Measurements from ENCODE around the gene CSPG4.

CSPG4 gene

GRCh38 chr15:75669191-75669878 is 43.3 kb downstream of the CSPG4 start:
- DNase-seq (ENCODE audit: low spot score): no peak

GRCh38 chr15:75666823-75667501 is 45.7 kb downstream of the CSPG4 start:
- DNase-seq (ENCODE audit: low spot score): peak; percentile 94

GRCh38 chr15:75663931-75664421 is 48.7 kb downstream of the CSPG4 start:
- no peak for DNase-seq (ENCODE audit: low spot score)

- no peak for DNase-seq (ENCODE audit: low spot score)
Observed at GRCh38 chr15:75662823-75663519, 49.7 kb downstream of the CSPG4 start.

- no peak for DNase-seq (ENCODE audit: low spot score)
Observed at GRCh38 chr15:75661756-75662140, 50.9 kb downstream of the CSPG4 start.

GRCh38 chr15:75661100-75661755 is 51.4 kb downstream of the CSPG4 start:
- DNase-seq (ENCODE audit: low spot score): peak; percentile 95

- DNase-seq (ENCODE audit: low spot score): no peak
Observed at GRCh38 chr15:75659928-75660645, 52.6 kb downstream of the CSPG4 start.

- DNase-seq (ENCODE audit: low spot score): no peak
Observed at GRCh38 chr15:75659141-75659771, 53.4 kb downstream of the CSPG4 start.

GRCh38 chr15:75656813-75657212 is 55.8 kb downstream of the CSPG4 start:
- DNase-seq (ENCODE audit: low spot score): no peak

GRCh38 chr15:75656331-75656730 is 56.3 kb downstream of the CSPG4 start:
- DNase-seq (ENCODE audit: low spot score): no peak

- no peak for DNase-seq (ENCODE audit: low spot score)
Observed at GRCh38 chr15:75655931-75656330, 56.7 kb downstream of the CSPG4 start.

GRCh38 chr15:75654201-75654907 is 58.3 kb downstream of the CSPG4 start:
- DNase-seq (ENCODE audit: low spot score): no peak

- DNase-seq (ENCODE audit: low spot score): no peak
Observed at GRCh38 chr15:75653347-75653913, 59.2 kb downstream of the CSPG4 start.

GRCh38 chr15:75651810-75652543 is 60.7 kb downstream of the CSPG4 start:
- DNase-seq (ENCODE audit: low spot score): no peak

- DNase-seq (ENCODE audit: low spot score): no peak
Observed at GRCh38 chr15:75650908-75651809, 61.5 kb downstream of the CSPG4 start.

- peak; percentile 44 for DNase-seq (ENCODE audit: low spot score)
Observed at GRCh38 chr15:75649848-75650247, 62.8 kb downstream of the CSPG4 start.

- no peak for DNase-seq (ENCODE audit: low spot score)
Observed at GRCh38 chr15:75649045-75649761, 63.4 kb downstream of the CSPG4 start.

Data from AG20443 (cell line).